CD4-positive, alpha-beta T cell treated with Interleukin-6 at 100 ng/mL for 8 hours (primary cell): Measurements from ENCODE around the gene SLC35E3.
"Not testable (repeated sequence)": the region's sequence is repeated elsewhere in the genome, so short reads cannot be mapped to it uniquely, and the experiment has no call there.

Experiments used
- DNase-seq: peaks from one replicate; pipeline ENCODE4 v3.0.0-alpha.2; 2020; ENCODE audit warnings: mixed read lengths, low spot score

Gene SLC35E3

GRCh38 chr12:68813242-68813593 is 67.2 kb downstream of the SLC35E3 start:
- DNase-seq = no peak

- DNase-seq = no peak
Measured at GRCh38 chr12:68814490-68815231, 68.7 kb downstream of the SLC35E3 start.

- no peak for DNase-seq
Measured at GRCh38 chr12:68815232-68815927, 69.4 kb downstream of the SLC35E3 start.

GRCh38 chr12:68815928-68816800 is 70.2 kb downstream of the SLC35E3 start:
- no peak for DNase-seq

GRCh38 chr12:68819481-68819880 is 73.5 kb downstream of the SLC35E3 start:
- not testable (repeated sequence) for DNase-seq

GRCh38 chr12:68821357-68822188 is 75.6 kb downstream of the SLC35E3 start:
- DNase-seq = no peak

GRCh38 chr12:68823696-68824095 is 77.7 kb downstream of the SLC35E3 start:
- DNase-seq = no peak

- DNase-seq = no peak
Measured at GRCh38 chr12:68824131-68824530, 78.2 kb downstream of the SLC35E3 start.

- no peak for DNase-seq
Measured at GRCh38 chr12:68824597-68825250, 78.7 kb downstream of the SLC35E3 start.

- DNase-seq = no peak
Measured at GRCh38 chr12:68825569-68826217, 79.7 kb downstream of the SLC35E3 start.

GRCh38 chr12:68827895-68828671 is 82.1 kb downstream of the SLC35E3 start:
- no peak for DNase-seq

- no peak for DNase-seq
Measured at GRCh38 chr12:68828672-68829068, 82.7 kb downstream of the SLC35E3 start.
